ENCODE measurements around the gene QPRT.
"Not testable (repeated sequence)": the region's sequence is repeated elsewhere in the genome, so short reads cannot be mapped to it uniquely, and the experiment has no call there.

QPRT gene

DNA sequence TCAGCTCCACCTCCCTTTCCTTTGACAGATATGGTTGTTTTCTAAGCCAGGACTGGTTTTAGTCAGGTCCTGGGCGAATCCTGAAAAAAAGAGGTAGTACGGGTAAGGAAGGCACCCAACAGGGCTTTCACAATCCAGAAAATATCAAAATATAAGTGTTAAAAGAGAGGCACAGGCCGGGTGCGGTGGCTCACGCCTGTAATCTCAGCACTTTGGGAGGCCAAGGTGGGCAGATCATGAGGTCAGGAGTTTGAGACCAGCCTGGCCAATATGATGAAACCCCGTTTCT lies 11.7 kb upstream of the QPRT start:
- H3K27me3 Mint-ChIP-seq; H3K9me3 Mint-ChIP-seq; intact Hi-C loops (cut with micrococcal nuclease): not testable (repeated sequence)
- peak overlapping the region; percentile 89 for H3K4me3 Mint-ChIP-seq
- H3K36me3 Mint-ChIP-seq (ENCODE audit: low read depth): peaks cover 86% of the 10 kb centered on the region
- H3K27ac Mint-ChIP-seq: peak overlapping the region; percentile 92
- peaks cover 76% of the 10 kb centered on the region for H3K4me1 Mint-ChIP-seq (ENCODE audit: low read depth)

DNA sequence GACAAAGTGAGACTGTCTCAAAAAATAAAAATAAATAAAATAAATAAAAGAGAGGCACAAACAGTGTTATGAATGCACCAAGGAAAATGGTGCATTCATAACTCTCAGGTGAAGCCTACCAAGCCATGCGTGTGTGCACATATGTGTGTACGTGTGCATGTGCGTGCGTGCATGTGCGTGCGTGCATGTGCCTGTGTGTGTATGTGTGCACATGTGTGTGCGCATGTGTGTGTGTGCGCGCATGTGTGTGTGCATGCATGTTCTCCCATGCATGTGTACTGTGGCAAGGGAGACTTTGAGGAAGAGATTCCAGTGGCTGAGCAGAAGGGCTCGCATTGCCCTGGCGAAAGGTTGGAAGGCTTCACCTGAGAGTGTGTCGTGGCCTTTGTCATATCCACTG lies 11.2 kb upstream of the QPRT start:
- peaks cover 71% of the 10 kb centered on the region for H3K4me1 Mint-ChIP-seq (ENCODE audit: low read depth)
- no peaks in the 10 kb centered on the region for H3K27me3 Mint-ChIP-seq
- no peaks in the 10 kb centered on the region for H3K9me3 Mint-ChIP-seq
- intact Hi-C loops (cut with micrococcal nuclease): no loop called here
- no peak overlapping the region for H3K27ac Mint-ChIP-seq
- H3K36me3 Mint-ChIP-seq (ENCODE audit: low read depth): peaks cover 91% of the 10 kb centered on the region
- H3K4me3 Mint-ChIP-seq: no peak overlapping the region

- peaks cover 91% of the 10 kb centered on the region for H3K36me3 Mint-ChIP-seq (ENCODE audit: low read depth)
- H3K9me3 Mint-ChIP-seq: no peaks in the 10 kb centered on the region
- peaks cover 71% of the 10 kb centered on the region for H3K4me1 Mint-ChIP-seq (ENCODE audit: low read depth)
- H3K27me3 Mint-ChIP-seq: no peaks in the 10 kb centered on the region
- H3K27ac Mint-ChIP-seq: no peak overlapping the region
- H3K4me3 Mint-ChIP-seq: no peak overlapping the region
- intact Hi-C loops (cut with micrococcal nuclease): no loop called here
Observed at GRCh38 chr16:29668267-29668666, 10.7 kb upstream of the QPRT start.

DNA sequence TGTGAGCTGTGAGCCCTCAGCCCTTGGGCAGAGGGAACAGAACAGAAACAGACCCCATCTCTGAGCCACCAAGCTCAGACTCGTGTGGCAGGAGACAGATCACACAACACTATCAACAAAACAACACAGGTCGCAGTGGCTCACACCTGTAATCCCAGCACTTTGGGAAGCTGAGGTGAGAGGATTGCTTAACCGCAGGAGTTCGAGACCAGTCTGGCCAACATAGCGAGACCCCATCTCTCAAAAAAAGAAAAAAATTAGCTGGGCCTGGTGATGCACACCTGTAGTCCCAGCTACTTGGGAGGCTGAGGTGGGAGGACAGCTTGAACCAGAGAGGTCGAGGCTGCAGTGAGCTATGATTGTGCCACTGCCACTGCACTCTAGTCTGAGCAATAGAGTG lies 5.5 kb upstream of the QPRT start:
- Mint-ChIP-seq H3K9me3 (no peaks in the 10 kb centered on the region), H3K4me1 (ENCODE audit: low read depth) (peaks cover 70% of the 10 kb centered on the region), H3K27ac (peak overlapping the region; percentile 62), H3K36me3 (ENCODE audit: low read depth) (peaks cover 46% of the 10 kb centered on the region), H3K27me3 (no peaks in the 10 kb centered on the region), H3K4me3 (no peak overlapping the region)
- intact Hi-C loops (cut with micrococcal nuclease): no loop called here

- Mint-ChIP-seq H3K9me3 (no peaks in the 10 kb centered on the region), H3K4me1 (ENCODE audit: low read depth) (peaks cover 76% of the 10 kb centered on the region), H3K36me3 (ENCODE audit: low read depth) (peaks cover 45% of the 10 kb centered on the region), H3K27ac (peak overlapping the region; percentile 62), H3K4me3 (peak overlapping the region; percentile 1), H3K27me3 (no peaks in the 10 kb centered on the region)
- intact Hi-C loops (cut with micrococcal nuclease): no loop called here
Observed at GRCh38 chr16:29674188-29674587, 4.8 kb upstream of the QPRT start.

- Mint-ChIP-seq H3K27ac (peak overlapping the region; percentile 58), H3K4me1 (ENCODE audit: low read depth) (peaks cover 78% of the 10 kb centered on the region), H3K9me3 (no peaks in the 10 kb centered on the region), H3K27me3 (no peaks in the 10 kb centered on the region), H3K4me3 (no peak overlapping the region), H3K36me3 (ENCODE audit: low read depth) (peaks cover 43% of the 10 kb centered on the region)
- intact Hi-C loops (cut with micrococcal nuclease): no loop called here
Observed at GRCh38 chr16:29675811-29676643, 3.0 kb upstream of the QPRT start.

DNA sequence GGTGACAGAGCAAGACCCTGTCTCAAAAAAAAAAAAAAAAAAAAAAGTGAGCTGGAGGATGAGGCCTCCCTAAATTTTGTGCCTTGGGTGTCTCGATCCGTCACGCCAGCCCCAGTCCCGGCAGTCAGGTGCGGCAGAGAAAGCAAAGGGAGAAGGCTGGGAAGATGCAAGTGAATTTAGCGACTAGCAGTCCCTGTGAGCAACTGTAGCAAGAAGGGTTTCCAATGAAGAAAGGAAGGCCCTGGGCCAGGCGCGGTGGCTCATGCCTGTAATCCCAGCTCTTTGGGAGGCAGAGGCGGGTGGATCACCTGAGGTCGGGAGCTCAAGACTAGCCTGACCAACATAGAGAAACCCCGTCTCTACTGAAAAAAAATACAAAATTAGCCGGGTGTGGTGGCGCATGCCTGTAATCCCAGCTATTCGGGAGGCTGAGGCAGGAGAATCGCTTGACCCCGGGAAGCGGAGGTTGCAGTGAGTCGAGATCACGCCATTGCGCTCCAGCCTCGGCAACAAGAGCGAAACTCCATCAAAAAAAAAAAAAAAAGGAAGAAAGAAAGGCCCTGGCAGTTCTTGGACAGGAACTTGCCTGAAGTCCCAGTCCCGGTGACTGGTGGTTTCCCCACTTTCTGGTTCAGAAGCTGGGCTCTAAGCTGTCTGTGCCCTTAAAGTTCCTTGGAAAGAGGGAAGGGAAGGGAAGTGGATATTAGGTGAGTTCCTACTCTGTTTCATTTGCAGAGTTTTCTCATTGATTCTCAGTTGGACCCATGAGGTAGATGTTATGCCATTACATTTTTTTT lies 1.8 kb upstream of the QPRT start:
- intact Hi-C loops (cut with micrococcal nuclease): no loop called here
- Mint-ChIP-seq H3K36me3 (ENCODE audit: low read depth) (peaks cover 43% of the 10 kb centered on the region), H3K9me3 (no peaks in the 10 kb centered on the region), H3K4me3 (peak overlapping the region; percentile 31), H3K27me3 (no peaks in the 10 kb centered on the region), H3K4me1 (ENCODE audit: low read depth) (peaks cover 74% of the 10 kb centered on the region), H3K27ac (peak overlapping the region; percentile 58)

DNA sequence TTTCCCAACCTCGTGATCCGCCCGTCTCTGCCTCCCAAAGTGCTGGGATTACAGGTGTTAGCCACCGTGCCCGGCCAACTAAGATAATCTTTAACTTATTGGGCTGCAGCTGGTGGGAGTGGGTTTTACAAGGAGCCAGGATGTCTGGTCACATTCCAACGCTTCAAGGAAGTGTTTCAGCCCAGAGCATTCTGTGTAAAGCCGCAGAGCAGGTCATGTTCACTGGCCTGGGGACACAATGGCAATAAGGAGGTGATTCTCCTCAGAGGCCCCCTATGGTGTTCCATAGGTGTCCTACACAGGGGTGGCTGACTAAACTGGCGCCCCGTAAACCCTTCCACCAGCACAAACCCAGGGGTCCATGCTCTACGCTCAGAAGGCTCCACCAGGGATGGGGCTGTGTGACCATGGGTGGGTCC lies 1.2 kb downstream of the QPRT start:
- Mint-ChIP-seq H3K4me1 (ENCODE audit: low read depth) (peaks cover 74% of the 10 kb centered on the region), H3K9me3 (no peaks in the 10 kb centered on the region), H3K27me3 (no peaks in the 10 kb centered on the region), H3K4me3 (peak overlapping the region; percentile 92), H3K27ac (peak overlapping the region; percentile 82), H3K36me3 (ENCODE audit: low read depth) (peaks cover 56% of the 10 kb centered on the region)
- intact Hi-C loops (cut with micrococcal nuclease): no loop called here

- H3K27ac Mint-ChIP-seq: peak overlapping the region; percentile 81
- intact Hi-C loops (cut with micrococcal nuclease): no loop called here
- peaks cover 65% of the 10 kb centered on the region for H3K4me1 Mint-ChIP-seq (ENCODE audit: low read depth)
- H3K27me3 Mint-ChIP-seq: no peaks in the 10 kb centered on the region
- H3K36me3 Mint-ChIP-seq (ENCODE audit: low read depth): peaks cover 83% of the 10 kb centered on the region
- peak overlapping the region; percentile 13 for H3K4me3 Mint-ChIP-seq
- H3K9me3 Mint-ChIP-seq: no peaks in the 10 kb centered on the region
Observed at GRCh38 chr16:29683543-29684090, 4.6 kb downstream of the QPRT start.

DNA sequence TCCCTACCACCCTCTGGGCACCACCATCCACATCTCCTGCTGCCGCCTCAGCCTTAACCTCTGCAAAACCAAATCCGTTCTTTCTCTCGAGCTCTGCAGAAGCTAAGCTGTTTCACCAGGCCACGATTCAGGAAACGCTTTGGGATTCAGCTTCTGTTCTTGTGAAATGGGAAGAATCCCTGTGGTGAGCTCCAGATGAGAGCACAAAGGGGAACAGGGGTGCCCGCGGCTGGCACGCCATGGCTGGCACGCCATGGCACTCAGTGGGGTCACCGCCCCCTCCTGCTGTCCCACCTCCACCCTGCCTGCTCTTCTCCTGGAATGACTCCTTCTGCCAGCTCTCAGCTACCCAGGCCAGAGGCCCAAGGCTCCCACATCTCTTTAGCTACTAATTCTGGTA lies 5.7 kb downstream of the QPRT start:
- H3K27ac Mint-ChIP-seq: peak overlapping the region; percentile 81
- H3K9me3 Mint-ChIP-seq: no peaks in the 10 kb centered on the region
- peaks cover 61% of the 10 kb centered on the region for H3K4me1 Mint-ChIP-seq (ENCODE audit: low read depth)
- H3K4me3 Mint-ChIP-seq: peak overlapping the region; percentile 20
- H3K36me3 Mint-ChIP-seq (ENCODE audit: low read depth): peaks cover 79% of the 10 kb centered on the region
- no peaks in the 10 kb centered on the region for H3K27me3 Mint-ChIP-seq
- intact Hi-C loops (cut with micrococcal nuclease): no loop called here

- peak overlapping the region; percentile 13 for H3K27ac Mint-ChIP-seq
- no peaks in the 10 kb centered on the region for H3K9me3 Mint-ChIP-seq
- H3K36me3 Mint-ChIP-seq (ENCODE audit: low read depth): peaks cover 78% of the 10 kb centered on the region
- peak overlapping the region; percentile 5 for H3K4me3 Mint-ChIP-seq
- H3K4me1 Mint-ChIP-seq (ENCODE audit: low read depth): peaks cover 69% of the 10 kb centered on the region
- intact Hi-C loops (cut with micrococcal nuclease): no loop called here
- H3K27me3 Mint-ChIP-seq: no peaks in the 10 kb centered on the region
Observed at GRCh38 chr16:29686740-29687332, 7.9 kb downstream of the QPRT start.

- Mint-ChIP-seq H3K4me1 (ENCODE audit: low read depth) (peaks cover 71% of the 10 kb centered on the region), H3K9me3 (no peaks in the 10 kb centered on the region), H3K27ac (peak overlapping the region; percentile 16), H3K36me3 (ENCODE audit: low read depth) (peaks cover 75% of the 10 kb centered on the region), H3K27me3 (no peaks in the 10 kb centered on the region), H3K4me3 (no peak overlapping the region)
- intact Hi-C loops (cut with micrococcal nuclease): no loop called here
Observed at GRCh38 chr16:29687755-29688154, 8.8 kb downstream of the QPRT start.

- H3K27ac Mint-ChIP-seq: peak overlapping the region; percentile 16
- H3K4me1 Mint-ChIP-seq (ENCODE audit: low read depth): peaks cover 68% of the 10 kb centered on the region
- no peaks in the 10 kb centered on the region for H3K27me3 Mint-ChIP-seq
- no peaks in the 10 kb centered on the region for H3K9me3 Mint-ChIP-seq
- H3K4me3 Mint-ChIP-seq: no peak overlapping the region
- peaks cover 74% of the 10 kb centered on the region for H3K36me3 Mint-ChIP-seq (ENCODE audit: low read depth)
- intact Hi-C loops (cut with micrococcal nuclease): no loop called here
Observed at GRCh38 chr16:29688172-29688571, 9.2 kb downstream of the QPRT start.

Measured in dendritic cell treated with granulocyte-macrophage colony-stimulating factor and Interleukin-4, amounts not matched to agents 40 ng/mL and 50 ng/mL, for 4 days (primary cell).